HAP-1 (cell line): Measurements from ENCODE around the gene TNNI3K.
A peak's percentile ranks its signal among the peaks of the same experiment; 100 is the strongest.

Source experiments
- DNase-seq, 2 experiments: peaks; one replicate each; pipeline ENCODE4 v3.0.0-alpha.2; 2016 to 2020; ENCODE audit warnings: low spot score in 2 of 2
- H3K27me3 ChIP-seq: fragments of 250-450 bp; sonication (Bioruptor Pico); 2 replicates; pipeline ENCODE4 v1.5.1; 2020; ENCODE audit warnings: low read depth, mild to moderate bottlenecking, moderate library complexity
- H3K36me3 ChIP-seq: fragments of 250-450 bp; sonication (Bioruptor Pico); replicated peaks from 2 replicates; pipeline ENCODE4 v1.5.1; 2020; ENCODE audit warnings: mild to moderate bottlenecking
- H3K4me1 ChIP-seq: fragments of 250-450 bp; sonication (Bioruptor Pico); 2 replicates; pipeline ENCODE4 v1.5.1; 2020; ENCODE audit warnings: mild to moderate bottlenecking
- H3K4me3 ChIP-seq: fragments of 250-450 bp; sonication (Bioruptor Pico); 2 replicates; pipeline ENCODE4 v1.5.1; 2020; ENCODE audit warnings: mild to moderate bottlenecking, moderate library complexity
- H3K9me3 ChIP-seq: fragments of 250-450 bp; sonication (Bioruptor Pico); 2 replicates; pipeline ENCODE4 v1.5.1; 2020; ENCODE audit warnings: mild to moderate bottlenecking, moderate library complexity
- in situ Hi-C: fragments of 300-500 bp; cut with MboI; formaldehyde crosslinking; loops from 3 replicates; pipeline ENCODE4 v1.14.3; 2020; ENCODE audit warnings: low sequenced_read_pairs, inconsistent platforms, mixed read lengths

TNNI3K gene, protein sequence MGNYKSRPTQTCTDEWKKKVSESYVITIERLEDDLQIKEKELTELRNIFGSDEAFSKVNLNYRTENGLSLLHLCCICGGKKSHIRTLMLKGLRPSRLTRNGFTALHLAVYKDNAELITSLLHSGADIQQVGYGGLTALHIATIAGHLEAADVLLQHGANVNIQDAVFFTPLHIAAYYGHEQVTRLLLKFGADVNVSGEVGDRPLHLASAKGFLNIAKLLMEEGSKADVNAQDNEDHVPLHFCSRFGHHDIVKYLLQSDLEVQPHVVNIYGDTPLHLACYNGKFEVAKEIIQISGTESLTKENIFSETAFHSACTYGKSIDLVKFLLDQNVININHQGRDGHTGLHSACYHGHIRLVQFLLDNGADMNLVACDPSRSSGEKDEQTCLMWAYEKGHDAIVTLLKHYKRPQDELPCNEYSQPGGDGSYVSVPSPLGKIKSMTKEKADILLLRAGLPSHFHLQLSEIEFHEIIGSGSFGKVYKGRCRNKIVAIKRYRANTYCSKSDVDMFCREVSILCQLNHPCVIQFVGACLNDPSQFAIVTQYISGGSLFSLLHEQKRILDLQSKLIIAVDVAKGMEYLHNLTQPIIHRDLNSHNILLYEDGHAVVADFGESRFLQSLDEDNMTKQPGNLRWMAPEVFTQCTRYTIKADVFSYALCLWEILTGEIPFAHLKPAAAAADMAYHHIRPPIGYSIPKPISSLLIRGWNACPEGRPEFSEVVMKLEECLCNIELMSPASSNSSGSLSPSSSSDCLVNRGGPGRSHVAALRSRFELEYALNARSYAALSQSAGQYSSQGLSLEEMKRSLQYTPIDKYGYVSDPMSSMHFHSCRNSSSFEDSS

DNA sequence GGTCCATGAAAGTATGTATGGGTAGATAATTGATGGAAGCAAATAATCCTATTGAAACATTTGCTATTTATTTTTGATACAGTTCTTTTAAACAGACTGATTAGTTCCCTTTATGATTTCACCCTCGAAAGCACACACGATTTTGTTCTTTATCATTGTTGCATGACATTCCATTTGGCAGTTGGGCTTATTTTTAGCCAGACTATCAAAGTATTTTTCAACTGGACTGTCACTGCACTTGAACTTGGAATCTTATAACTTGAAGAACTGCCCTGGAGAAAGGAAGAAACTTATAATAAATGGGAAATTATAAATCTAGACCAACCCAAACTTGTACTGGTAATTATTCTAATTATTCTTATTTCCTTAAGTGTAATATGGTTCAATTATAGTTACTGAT lies at the start of gene TNNI3K:
Gene TNNI3K, plus strand, starts transcription at position 235 of the 400 bp plus-strand sequence. Its CDS starts 65 bp downstream, at position 300.
- no peaks in the 10 kb centered on the region for H3K9me3 ChIP-seq
- peaks cover 10% of the 10 kb centered on the region for H3K4me1 ChIP-seq
- H3K4me3 ChIP-seq = no peak within 1 kb of the TSS
- no peak for DNase-seq
- no peaks in the 10 kb centered on the region for H3K36me3 ChIP-seq
- in situ Hi-C loops = no loop called here
- H3K27me3 ChIP-seq = 0 out of 2 replicates have a peak, but pooled peaks cover 3% of the 10 kb centered on the region

DNA sequence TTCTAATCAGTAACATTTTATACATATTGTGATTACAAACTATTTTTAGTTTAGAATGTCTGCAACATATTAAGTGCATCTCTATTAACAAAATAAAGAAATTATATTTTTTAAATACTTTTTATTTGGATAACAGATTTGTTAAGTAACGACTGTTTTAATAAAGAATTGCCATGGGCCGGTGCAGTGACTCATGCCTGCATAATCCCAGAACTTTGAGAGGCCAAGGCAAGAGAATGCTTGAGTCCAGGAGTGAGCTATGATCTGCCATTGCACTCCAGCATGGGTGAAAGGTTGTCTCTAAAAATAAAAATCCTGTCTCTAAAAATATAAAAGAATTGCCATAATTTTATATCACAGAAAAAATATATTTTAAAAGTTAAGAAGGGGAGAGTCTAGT lies 41.3 kb upstream of the TNNI3K start:
- in situ Hi-C loops = no loop called here
- Histone ChIP-seq H3K4me1 (peaks cover 1% of the 10 kb centered on the region), H3K36me3 (no peaks in the 10 kb centered on the region), H3K4me3 (no peak overlapping the region), H3K9me3 (no peaks in the 10 kb centered on the region), H3K27me3 (no peaks in the 10 kb centered on the region)
- DNase-seq = no peak

DNA sequence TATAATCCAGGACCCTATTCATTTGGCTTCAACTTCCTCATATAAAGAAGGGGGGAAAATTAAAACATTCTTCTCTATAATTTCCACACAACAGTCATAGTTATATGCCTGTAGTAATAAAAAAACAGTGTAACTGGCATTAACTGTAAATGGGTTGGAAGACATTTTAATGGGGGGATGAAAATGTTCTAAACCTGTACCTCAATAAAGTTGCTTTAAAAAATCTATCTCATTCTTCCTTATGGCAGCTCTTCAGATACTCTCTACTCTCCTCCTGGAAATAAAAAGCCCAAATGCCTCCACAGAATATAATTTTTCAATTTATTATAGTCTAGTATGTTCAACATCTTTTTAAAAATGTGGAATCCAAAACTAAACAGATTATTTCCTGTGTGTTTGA lies 39.8 kb upstream of the TNNI3K start:
- Histone ChIP-seq H3K27me3 (no peaks in the 10 kb centered on the region), H3K4me3 (no peak overlapping the region), H3K4me1 (peaks cover 8% of the 10 kb centered on the region), H3K36me3 (0 out of 2 replicates have a peak, but pooled peaks cover 2% of the 10 kb centered on the region), H3K9me3 (no peaks in the 10 kb centered on the region)
- no peak for DNase-seq
- in situ Hi-C loops = no loop called here

DNA sequence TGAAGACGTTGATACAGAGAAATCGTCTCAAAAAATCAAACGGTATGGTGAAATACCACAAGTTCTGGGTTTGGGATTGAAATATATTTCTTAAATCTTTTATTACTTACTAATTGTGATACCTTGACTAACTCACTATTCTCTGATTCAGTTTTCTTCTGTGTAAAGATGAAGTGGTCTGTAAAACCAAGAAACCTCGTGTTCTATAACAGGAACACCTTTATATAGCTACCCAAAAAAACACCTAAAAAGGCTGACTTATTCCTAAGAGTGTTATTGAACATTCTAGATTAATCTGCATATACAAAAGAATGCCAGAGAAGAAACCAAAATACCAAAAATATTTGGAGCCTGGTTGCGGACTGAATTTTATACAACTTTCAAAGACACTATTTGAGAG lies 37.9 kb upstream of the TNNI3K start:
- in situ Hi-C loops = no loop called here
- H3K27me3 ChIP-seq = no peaks in the 10 kb centered on the region
- peak overlapping the region; percentile 49 for H3K4me3 ChIP-seq

DNA sequence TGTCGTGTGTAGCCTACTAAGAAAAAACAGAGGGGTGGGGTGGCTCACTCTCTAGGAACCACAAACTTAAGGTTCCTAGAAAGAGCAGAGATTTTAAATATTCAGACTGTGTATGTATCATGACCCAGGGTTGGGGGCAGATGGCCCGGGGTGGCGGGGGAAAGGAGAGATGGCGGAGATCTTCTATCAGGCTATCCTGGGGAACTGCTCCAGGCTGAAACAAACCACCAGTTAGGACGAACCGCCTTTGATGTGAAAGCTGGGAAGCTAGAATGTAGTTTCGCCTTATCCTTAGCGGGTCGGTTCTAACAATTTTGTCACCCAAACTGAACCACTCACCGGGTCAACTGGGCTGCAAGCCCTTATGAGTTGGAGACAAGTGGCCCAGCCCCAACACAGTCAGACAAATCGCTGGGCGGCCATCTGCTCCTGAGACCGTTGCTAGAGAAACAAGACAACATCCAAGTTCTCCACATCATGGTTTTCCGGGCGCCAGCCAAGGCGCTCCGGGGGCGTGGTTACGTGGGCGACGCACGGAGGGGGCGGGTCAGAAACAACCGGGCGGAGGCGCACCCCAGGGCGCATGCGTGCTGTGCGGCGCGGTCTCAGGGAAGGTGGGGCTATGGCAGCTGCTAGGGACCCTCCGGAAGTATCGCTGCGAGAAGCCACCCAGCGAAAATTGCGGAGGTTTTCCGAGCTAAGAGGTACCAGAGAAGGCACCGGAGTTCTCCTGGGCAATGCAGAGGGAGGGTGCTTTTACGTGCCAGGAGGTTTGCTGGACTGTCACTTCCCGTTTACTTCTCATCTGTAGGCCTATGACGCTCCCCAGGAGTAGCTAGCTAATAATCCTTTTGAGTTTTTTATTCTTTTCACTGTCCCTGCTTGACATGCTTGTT lies 37.3 kb upstream of the TNNI3K start, which contains the start of the genes FPGT and LRRIQ3:
Gene FPGT, plus strand, starts transcription at position 586 of the 896 bp plus-strand sequence. Its CDS starts 37 bp downstream, at position 623.
Gene LRRIQ3, minus strand, starts transcription at position 520 of the 896 bp plus-strand sequence. CDS start 14,492 bp downstream, outside the sequence.
- in situ Hi-C loops = no loop called here
- Histone ChIP-seq H3K9me3 (no peaks in the 10 kb centered on the region), H3K36me3 (0 out of 2 replicates have a peak, but pooled peaks cover 2% of the 10 kb centered on the region), H3K27me3 (no peaks in the 10 kb centered on the region), H3K4me1 (peaks cover 8% of the 10 kb centered on the region), H3K4me3 (peak within 1 kb of the TSS; percentile 49)
- peak; percentile 85 to 96 for DNase-seq

More for the DNA sequence above, 37.9 kb upstream of the TNNI3K start:
- DNase-seq = no peak
- H3K4me1 ChIP-seq = peaks cover 8% of the 10 kb centered on the region
- no peaks in the 10 kb centered on the region for H3K9me3 ChIP-seq
- H3K36me3 ChIP-seq = 0 out of 2 replicates have a peak, but pooled peaks cover 2% of the 10 kb centered on the region

DNA sequence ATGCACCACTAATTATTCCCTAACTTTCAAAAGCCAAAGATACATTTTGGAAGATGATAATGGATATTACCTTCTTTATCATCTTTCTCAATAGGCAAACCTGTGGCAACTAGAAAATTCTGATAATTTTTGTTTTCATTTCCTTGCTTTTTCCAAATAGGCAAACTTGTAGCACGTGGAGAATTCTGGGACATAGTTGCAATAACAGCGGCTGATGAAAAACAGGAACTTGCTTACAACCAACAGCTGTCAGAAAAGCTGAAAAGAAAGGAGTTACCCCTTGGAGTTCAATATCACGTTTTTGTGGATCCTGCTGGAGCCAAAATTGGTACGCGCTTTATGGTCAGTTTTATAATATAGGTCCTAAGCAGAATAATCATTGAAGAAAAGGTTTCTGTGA lies 35.7 kb upstream of the TNNI3K start:
- no peak overlapping the region for H3K4me3 ChIP-seq
- no peak for DNase-seq
- in situ Hi-C loops = no loop called here

DNA sequence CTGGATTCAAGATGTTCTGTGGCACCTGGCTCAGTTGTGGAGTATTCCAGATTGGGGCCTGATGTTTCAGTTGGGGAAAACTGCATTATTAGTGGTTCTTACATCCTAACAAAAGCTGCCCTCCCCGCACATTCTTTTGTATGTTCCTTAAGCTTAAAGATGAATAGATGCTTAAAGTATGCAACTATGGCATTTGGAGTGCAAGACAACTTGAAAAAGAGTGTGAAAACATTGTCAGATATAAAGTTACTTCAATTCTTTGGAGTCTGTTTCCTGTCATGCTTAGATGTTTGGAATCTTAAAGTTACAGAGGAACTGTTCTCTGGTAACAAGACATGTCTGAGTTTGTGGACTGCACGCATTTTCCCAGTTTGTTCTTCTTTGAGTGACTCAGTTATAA lies 29.9 kb upstream of the TNNI3K start:
- no peak overlapping the region for H3K4me3 ChIP-seq
- in situ Hi-C loops = no loop called here
- no peaks in the 10 kb centered on the region for H3K9me3 ChIP-seq
- H3K4me1 ChIP-seq = peaks cover 9% of the 10 kb centered on the region
- DNase-seq = peak; percentile 16 to 19
- H3K36me3 ChIP-seq = no peaks in the 10 kb centered on the region
- no peaks in the 10 kb centered on the region for H3K27me3 ChIP-seq

More for the DNA sequence above, 35.7 kb upstream of the TNNI3K start:
- H3K27me3 ChIP-seq = no peaks in the 10 kb centered on the region
- 0 out of 2 replicates have a peak, but pooled peaks cover 2% of the 10 kb centered on the region for H3K36me3 ChIP-seq
- no peaks in the 10 kb centered on the region for H3K9me3 ChIP-seq
- peaks cover 8% of the 10 kb centered on the region for H3K4me1 ChIP-seq

DNA sequence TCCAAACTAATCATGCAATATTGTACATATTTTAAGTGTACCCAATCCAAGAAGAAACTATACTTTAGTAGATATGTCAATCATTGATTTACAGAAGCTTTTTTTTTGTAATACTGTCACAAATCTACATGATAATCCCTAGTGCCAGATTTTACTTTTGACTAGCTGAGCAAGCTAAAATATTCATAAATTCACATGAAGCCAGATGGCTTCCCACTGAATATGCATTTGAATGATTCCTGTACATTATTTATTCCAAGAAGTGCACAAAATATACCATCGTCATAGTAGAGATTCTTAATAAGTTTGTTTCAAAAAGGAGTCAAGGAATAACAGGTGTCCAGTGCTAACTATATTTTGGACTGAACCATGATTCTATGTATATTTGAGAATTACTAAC lies 20.0 kb upstream of the TNNI3K start:
- peaks cover 2% of the 10 kb centered on the region; the same call in 1 of the 2 replicates for H3K27me3 ChIP-seq

DNA sequence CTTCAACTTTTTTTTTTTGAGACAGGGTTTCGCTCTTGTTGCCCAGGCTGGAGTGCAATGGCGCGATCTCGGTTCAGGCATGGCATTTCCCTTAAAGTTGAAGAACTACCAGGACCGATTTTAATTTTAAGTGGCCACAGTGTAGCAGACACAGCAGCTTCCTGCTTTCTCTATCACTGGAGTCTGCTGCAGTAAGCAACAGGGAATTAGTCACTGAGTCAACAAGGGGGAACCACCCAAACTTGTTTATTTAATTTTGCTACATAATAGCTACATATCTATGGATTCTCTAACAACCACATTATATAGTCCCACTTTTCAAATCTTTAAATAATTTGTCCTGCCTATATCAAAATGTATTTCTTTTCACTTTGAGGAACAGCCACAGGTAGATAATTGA lies 12.5 kb upstream of the TNNI3K start:
- no peaks in the 10 kb centered on the region for H3K4me1 ChIP-seq
- DNase-seq = no peak
- in situ Hi-C loops = no loop called here
- H3K36me3 ChIP-seq = no peaks in the 10 kb centered on the region
- no peaks in the 10 kb centered on the region for H3K9me3 ChIP-seq
- no peak overlapping the region for H3K4me3 ChIP-seq
- H3K27me3 ChIP-seq = no peaks in the 10 kb centered on the region

More for the DNA sequence above, 20.0 kb upstream of the TNNI3K start:
- H3K4me1 ChIP-seq = no peaks in the 10 kb centered on the region
- H3K36me3 ChIP-seq = no peaks in the 10 kb centered on the region
- H3K9me3 ChIP-seq = no peaks in the 10 kb centered on the region
- no peak for DNase-seq
- H3K4me3 ChIP-seq = no peak overlapping the region
- in situ Hi-C loops = no loop called here

DNA sequence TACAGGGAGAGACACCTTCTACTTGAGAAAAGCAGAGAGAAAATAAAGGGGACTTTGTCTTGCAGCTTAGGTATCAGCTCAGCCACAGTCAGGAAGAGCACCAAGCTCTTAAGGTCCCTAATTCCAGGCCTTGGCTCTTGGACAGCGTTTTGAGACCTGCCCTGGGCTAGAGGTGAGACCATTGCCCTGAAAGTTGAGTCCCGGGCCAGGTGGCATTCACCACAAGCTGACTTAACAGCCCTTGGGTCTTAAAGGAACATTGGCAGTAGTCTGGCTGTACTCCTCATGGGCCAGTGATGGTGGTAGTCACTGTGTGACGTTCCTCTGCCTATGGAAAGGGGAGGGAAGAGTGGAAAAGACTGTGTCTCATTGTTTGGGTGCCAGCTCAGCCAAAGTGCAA lies 11.7 kb upstream of the TNNI3K start:
- Histone ChIP-seq H3K4me1 (no peaks in the 10 kb centered on the region), H3K4me3 (no peak overlapping the region), H3K36me3 (no peaks in the 10 kb centered on the region), H3K9me3 (no peaks in the 10 kb centered on the region), H3K27me3 (no peaks in the 10 kb centered on the region)
- in situ Hi-C loops = no loop called here
- DNase-seq = no peak

DNA sequence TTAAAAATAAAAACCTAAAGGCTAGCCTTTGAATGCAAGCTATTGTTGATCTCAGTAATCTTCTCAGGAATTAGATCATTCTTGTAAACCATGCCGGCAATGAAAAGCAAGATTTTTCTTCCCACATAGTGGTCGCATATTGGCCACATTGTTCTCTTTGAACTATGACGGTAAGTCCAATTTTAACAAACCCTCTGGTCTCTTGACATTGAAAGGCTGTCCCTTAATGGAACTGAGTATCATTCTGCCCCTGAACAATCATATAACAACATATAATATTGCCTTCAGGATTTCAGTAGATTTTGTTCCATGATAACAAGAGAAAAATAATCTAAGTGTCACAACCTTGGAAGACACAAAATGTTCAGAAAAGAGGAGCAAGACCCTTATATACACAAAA lies 1.3 kb downstream of the TNNI3K start:
- H3K4me3 ChIP-seq = no peak overlapping the region
- in situ Hi-C loops = no loop called here
- H3K36me3 ChIP-seq = no peaks in the 10 kb centered on the region
- peak in 1 of 2 experiments; percentile 49 for DNase-seq
- H3K27me3 ChIP-seq = 0 out of 2 replicates have a peak, but pooled peaks cover 3% of the 10 kb centered on the region
- H3K9me3 ChIP-seq = no peaks in the 10 kb centered on the region
- peaks cover 10% of the 10 kb centered on the region for H3K4me1 ChIP-seq

DNA sequence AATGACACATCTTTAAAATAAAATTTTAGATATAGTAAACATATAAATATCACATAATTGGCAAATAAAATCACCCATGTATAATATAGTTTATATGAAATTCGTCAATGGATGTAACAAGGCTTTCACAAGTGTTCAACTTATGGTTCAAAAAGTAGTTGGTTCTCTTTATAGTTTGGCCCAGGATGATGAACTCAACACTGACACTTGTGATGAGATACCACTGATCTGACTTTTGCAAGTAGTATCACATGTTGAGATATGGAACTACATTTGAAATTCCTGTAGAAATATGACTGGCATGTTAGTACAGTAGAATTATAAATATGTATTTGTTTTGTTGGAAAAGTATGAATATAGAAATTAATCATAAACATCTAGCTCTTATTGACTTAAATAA lies 1.8 kb downstream of the TNNI3K start:
- Histone ChIP-seq H3K4me3 (no peak overlapping the region), H3K36me3 (no peaks in the 10 kb centered on the region), H3K4me1 (peaks cover 10% of the 10 kb centered on the region), H3K27me3 (0 out of 2 replicates have a peak, but pooled peaks cover 3% of the 10 kb centered on the region), H3K9me3 (no peaks in the 10 kb centered on the region)
- DNase-seq = no peak
- in situ Hi-C loops = no loop called here

DNA sequence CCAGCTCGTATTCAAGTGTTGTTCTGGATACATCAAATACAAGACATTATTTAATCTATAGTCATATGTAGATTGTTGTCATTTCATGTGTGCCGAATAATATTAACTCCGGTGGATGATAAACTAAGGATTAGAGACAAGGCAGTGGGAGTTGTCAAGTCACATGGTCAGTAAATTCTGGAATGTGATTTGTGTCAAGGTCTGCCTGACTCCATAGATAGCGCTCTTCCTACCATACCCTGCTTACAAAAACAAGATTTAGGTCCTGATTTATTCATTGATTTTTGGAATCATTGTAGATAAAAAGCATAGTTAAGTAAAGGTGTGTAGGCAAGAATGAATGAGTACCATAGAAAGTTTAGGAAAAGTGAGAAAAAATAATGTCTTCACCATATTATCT lies 2.6 kb downstream of the TNNI3K start:
- Histone ChIP-seq H3K4me3 (no peak overlapping the region), H3K36me3 (no peaks in the 10 kb centered on the region), H3K9me3 (no peaks in the 10 kb centered on the region), H3K27me3 (no peaks in the 10 kb centered on the region), H3K4me1 (peaks cover 10% of the 10 kb centered on the region)
- in situ Hi-C loops = no loop called here
- no peak for DNase-seq
